Measurements from ENCODE around the gene PRKACG. TPM values are rescaled to one million over a fixed set of nuclear protein-coding genes. Genes with fewer than 3 reads are reported as not detected.

The PRKACG gene
- total and polyA plus RNA-seq, 12 donors = not detected

DNA sequence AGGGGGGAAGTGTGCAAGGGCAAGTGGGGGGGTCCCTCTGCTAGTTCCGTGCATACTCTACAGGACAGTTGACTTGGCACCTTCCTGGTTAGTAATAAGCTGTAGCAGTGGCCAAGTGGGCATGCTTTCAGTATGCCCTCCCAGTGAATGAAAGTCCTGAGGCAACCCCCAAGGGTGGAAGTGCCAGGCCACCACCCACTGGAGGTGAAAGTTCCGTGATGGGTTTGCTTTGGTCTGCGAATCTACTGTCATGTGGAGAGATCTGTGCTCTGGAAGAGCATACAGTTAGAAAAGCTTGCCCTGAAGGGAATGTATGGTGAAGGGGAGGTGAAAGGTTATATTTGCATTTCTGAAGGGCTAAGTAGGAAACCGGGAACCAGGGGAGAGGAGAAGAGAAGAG lies 31.9 kb upstream of the PRKACG start:
- Histone ChIP-seq H3K9me3 (replicated peaks in 1 of 3) (no peaks in the 10 kb centered on the region), H3K4me1 (replicated peaks in 1 of 2) (peaks cover 13 to 23% of the 10 kb centered on the region in 2 donors), H3K27ac (no peak overlapping the region), H3K27me3 (no peaks in the 10 kb centered on the region), H3K4me3 (no peak overlapping the region), H3K36me3 (replicated peaks in 1 of 2) (peaks cover 0 to 23% of the 10 kb centered on the region in 2 donors)
- intact Hi-C loops (cut with DNase I) = no loop called here
- 83 to 90% (median 88%) methylated on average over 4 of the region's 4 CpGs for WGBS, 4 donors
- DNase-seq = no peak
- no peak for TF ChIP-seq POLR2A (IDR thresholded peaks at IDR 0.05)
- TF ChIP-seq, protein P1, sequence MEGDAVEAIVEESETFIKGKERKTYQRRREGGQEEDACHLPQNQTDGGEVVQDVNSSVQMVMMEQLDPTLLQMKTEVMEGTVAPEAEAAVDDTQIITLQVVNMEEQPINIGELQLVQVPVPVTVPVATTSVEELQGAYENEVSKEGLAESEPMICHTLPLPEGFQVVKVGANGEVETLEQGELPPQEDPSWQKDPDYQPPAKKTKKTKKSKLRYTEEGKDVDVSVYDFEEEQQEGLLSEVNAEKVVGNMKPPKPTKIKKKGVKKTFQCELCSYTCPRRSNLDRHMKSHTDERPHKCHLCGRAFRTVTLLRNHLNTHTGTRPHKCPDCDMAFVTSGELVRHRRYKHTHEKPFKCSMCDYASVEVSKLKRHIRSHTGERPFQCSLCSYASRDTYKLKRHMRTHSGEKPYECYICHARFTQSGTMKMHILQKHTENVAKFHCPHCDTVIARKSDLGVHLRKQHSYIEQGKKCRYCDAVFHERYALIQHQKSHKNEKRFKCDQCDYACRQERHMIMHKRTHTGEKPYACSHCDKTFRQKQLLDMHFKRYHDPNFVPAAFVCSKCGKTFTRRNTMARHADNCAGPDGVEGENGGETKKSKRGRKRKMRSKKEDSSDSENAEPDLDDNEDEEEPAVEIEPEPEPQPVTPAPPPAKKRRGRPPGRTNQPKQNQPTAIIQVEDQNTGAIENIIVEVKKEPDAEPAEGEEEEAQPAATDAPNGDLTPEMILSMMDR (IDR thresholded peaks at IDR 0.05) = no peak

DNA sequence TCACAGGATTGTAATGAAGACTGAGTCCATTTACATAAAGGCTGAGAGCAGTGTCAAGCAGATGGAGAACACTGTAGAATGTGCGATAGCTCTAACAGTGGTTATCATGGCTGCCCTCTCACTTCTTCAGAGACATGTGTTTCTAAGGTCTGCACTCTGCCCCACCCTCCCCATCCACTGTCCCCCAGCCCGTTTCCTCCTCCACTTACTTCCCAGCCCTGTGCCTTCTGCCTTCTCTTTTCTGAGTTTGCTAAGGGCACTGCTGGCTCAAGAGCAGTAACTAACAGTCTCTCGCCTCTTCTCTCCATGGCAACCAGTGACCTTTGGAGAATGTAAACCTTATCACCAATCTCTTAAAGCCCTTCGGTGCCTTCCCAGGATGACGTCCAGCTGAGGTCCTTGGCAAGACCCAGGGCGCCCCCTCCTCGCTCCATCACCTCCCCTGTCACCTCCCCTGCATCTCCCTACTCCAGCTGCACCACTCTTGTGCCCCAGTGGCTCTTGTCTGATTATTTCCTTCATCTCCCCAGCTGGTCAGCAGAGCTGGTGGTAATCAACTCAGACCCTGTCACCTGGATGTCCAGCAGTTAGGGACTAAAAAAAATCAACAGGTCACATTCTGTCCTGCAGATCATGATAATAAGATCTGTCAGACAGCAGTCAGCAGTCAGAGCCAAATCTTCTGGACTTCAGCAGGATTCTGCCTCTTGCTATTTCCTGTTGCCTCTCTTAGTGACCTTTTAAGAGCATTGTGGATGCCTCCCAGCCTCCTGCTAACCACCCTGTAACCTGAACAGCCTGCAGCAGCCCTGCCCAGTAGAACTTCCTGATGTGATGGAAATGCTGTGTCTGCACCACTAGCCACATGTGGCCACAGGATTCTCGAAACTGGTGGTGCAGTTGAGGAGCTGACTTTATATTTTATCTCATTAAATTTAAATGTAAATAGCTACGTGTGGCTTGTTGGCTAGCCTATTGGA lies 30.6 kb upstream of the PRKACG start:
- 42 to 46% (median 44%) methylated on average over 9 of the region's 9 CpGs for WGBS, 4 donors
- peaks cover 11 to 23% of the 10 kb centered on the region in 2 donors for H3K4me1 ChIP-seq (replicated peaks in 1 of 2)
- DNase-seq = peak in 4 of 7 donors; percentile 19 to 61 (median 34)
- H3K27ac ChIP-seq = peak overlapping the region in 2 of 5 donors; percentile 44 to 51
- H3K4me3 ChIP-seq = no peak overlapping the region
- peaks cover 0 to 18% of the 10 kb centered on the region in 2 donors for H3K36me3 ChIP-seq (replicated peaks in 1 of 2)
- intact Hi-C loops (cut with DNase I) = no loop called here
- H3K9me3 ChIP-seq (replicated peaks in 1 of 3) = no peaks in the 10 kb centered on the region
- H3K27me3 ChIP-seq = no peaks in the 10 kb centered on the region
- TF ChIP-seq, protein P1 (IDR thresholded peaks at IDR 0.05) = no peak
- TF ChIP-seq POLR2A (IDR thresholded peaks at IDR 0.05) = no peak

DNA sequence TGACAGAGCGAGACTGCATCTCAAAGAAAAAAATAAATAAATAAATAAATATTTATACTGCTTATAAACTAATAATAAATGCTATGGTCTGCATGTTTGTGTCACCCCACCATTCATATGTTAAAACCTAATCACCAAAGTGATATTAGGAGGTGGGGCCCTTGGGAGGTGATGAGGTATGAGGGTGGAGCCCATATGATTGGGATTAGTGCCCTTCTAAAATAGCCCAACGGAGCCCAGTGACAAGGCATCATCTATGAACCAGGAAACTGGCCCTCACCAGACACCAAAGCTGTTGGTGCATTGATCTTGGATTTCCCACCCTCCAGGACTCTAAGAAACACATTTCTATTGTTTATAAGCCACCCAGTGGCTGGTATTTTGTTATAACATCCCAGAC lies 26.7 kb upstream of the PRKACG start:
- H3K27me3 ChIP-seq = no peaks in the 10 kb centered on the region
- no peak overlapping the region for H3K27ac ChIP-seq
- TF ChIP-seq, protein P1 (IDR thresholded peaks at IDR 0.05) = no peak
- no peak for TF ChIP-seq POLR2A (IDR thresholded peaks at IDR 0.05)
- H3K36me3 ChIP-seq (replicated peaks in 1 of 2) = no peaks in the 10 kb centered on the region
- no peak for DNase-seq
- no peaks in the 10 kb centered on the region for H3K9me3 ChIP-seq (replicated peaks in 1 of 3)
- WGBS, 4 donors = 95 to 100% (median 98%) methylated on average over 2 of the region's 2 CpGs
- peaks cover 15 to 28% of the 10 kb centered on the region in 2 donors for H3K4me1 ChIP-seq (replicated peaks in 1 of 2)
- intact Hi-C loops (cut with DNase I) = no loop called here
- H3K4me3 ChIP-seq = no peak overlapping the region

DNA sequence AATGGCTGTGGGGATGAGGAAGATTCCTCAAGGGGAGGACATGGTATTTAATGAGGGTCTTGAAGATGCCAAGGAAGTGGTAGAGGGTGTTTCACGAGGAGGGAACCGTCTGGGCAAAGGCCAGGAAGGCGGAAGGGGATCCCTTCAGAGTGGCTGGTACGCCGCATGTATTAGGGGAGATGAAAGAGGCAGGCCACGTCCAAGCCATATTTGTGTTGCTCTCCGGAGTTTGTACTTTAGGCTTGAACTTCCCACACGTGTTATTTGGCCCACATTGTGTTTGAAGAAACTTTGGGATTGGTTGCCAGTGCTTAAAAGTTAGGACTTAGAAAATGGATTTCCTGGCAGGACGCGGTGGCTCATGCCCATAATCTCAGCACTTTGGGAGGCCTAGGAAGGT lies 22.9 kb upstream of the PRKACG start:
- Histone ChIP-seq H3K27me3 (no peaks in the 10 kb centered on the region), H3K9me3 (replicated peaks in 1 of 3) (no peaks in the 10 kb centered on the region), H3K27ac (peak overlapping the region in 3 of 5 donors; percentile 86 to 94 (median 88)), H3K36me3 (replicated peaks in 1 of 2) (no peaks in the 10 kb centered on the region), H3K4me3 (peak overlapping the region in 2 of 4 donors; percentile 72 to 82), H3K4me1 (replicated peaks in 1 of 2) (peaks cover 4 to 11% of the 10 kb centered on the region in 2 donors)
- 56 to 57% (median 57%) methylated on average over 10 of the region's 10 CpGs for WGBS, 4 donors
- no peak for DNase-seq
- intact Hi-C loops (cut with DNase I) = no loop called here
- TF ChIP-seq, protein P1 (IDR thresholded peaks at IDR 0.05) = no peak
- TF ChIP-seq POLR2A (IDR thresholded peaks at IDR 0.05) = no peak
